AG10803 (cell line): ENCODE measurements around the gene KLRG1.
A peak's percentile ranks its signal among the peaks of the same experiment; 100 is the strongest.

Source experiments
- DNase-seq: peaks from one replicate; pipeline ENCODE4 v3.0.0; 2010; ENCODE audit warnings: low read depth
- H3K4me3 ChIP-seq: 2 replicates; pipeline ENCODE4 v1.5.1; 2011; ENCODE audit warnings: mild to moderate bottlenecking, low read length, control low read depth
- TF ChIP-seq, protein P1 (sequence below): conservative IDR thresholded peaks from 2 replicates; pipeline ENCODE4 v1.5.1; 2011; ENCODE audit warnings: mild to moderate bottlenecking, low read length, control low read depth, inconsistent platforms

Gene KLRG1

DNA sequence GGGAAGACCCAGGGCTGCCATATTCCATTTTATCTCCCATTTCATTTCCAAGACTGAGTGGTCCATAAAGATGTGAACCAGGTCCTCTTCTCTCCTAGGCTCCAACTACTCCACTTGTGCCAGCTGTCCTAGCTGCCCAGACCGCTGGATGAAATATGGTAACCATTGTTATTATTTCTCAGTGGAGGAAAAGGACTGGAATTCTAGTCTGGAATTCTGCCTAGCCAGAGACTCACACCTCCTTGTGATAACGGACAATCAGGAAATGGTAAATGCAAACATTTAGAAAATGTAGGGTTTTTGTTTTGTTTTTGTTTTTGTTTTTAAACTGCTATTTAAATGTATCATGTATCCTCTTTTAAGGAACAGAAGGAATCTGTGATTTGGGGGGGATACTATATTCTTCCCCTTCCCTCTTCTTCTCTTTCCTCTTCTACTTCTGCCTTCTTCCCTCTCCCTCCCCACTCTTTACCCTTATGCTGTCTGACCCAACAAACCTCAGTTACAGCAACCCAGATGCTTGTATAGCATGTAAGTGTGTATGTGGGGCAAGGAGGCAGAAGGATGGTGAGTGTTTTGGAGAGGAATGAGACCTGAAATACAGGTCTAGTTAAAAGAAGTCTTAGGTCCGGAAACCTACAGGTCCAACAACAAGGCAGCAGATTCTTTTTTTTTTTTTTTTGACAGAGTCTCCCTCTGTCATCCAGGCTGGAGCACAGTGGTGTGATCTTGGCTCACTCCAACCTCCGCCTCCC lies 5.9 kb downstream of the KLRG1 start:
- DNase-seq = no peak
- TF ChIP-seq, protein P1, sequence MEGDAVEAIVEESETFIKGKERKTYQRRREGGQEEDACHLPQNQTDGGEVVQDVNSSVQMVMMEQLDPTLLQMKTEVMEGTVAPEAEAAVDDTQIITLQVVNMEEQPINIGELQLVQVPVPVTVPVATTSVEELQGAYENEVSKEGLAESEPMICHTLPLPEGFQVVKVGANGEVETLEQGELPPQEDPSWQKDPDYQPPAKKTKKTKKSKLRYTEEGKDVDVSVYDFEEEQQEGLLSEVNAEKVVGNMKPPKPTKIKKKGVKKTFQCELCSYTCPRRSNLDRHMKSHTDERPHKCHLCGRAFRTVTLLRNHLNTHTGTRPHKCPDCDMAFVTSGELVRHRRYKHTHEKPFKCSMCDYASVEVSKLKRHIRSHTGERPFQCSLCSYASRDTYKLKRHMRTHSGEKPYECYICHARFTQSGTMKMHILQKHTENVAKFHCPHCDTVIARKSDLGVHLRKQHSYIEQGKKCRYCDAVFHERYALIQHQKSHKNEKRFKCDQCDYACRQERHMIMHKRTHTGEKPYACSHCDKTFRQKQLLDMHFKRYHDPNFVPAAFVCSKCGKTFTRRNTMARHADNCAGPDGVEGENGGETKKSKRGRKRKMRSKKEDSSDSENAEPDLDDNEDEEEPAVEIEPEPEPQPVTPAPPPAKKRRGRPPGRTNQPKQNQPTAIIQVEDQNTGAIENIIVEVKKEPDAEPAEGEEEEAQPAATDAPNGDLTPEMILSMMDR = no peak
- no peak overlapping the region for H3K4me3 ChIP-seq

DNA sequence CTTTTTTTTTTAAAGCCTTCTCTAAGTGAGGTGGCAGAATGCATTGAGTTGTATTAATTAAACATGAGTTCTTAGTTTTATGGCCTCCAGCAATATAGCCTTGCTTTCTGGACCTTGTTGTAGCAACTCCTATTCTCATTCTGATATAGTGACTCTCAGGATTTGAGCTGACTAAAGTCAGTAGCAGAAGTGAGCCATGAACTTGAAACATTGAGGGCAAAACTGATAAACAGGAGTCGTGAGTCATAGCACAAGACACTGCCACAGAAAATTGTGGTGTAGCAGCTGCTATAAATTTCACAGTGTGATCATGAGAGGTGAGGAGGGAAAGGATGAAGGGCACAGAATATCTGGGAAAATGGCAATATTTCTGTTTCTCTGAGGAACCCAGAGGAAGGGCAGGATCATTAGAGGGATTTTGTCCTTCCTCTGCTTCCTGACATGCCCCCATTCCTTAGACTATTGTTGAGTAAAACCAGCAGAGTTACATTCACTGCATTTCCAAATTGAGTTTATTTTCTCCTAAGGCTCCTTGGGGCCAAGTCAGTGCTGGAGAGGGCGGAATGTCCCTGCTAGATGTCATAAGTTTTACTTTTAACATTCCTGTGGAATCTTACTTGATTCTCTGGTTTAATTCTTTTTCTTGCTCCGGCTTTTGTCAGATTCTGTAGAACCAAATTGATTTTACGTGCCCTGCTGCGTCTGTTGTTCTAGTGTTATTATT lies 7.5 kb downstream of the KLRG1 start:
- H3K4me3 ChIP-seq = no peak overlapping the region
- TF ChIP-seq, protein P1 = no peak
- DNase-seq = peak; percentile 7

DNA sequence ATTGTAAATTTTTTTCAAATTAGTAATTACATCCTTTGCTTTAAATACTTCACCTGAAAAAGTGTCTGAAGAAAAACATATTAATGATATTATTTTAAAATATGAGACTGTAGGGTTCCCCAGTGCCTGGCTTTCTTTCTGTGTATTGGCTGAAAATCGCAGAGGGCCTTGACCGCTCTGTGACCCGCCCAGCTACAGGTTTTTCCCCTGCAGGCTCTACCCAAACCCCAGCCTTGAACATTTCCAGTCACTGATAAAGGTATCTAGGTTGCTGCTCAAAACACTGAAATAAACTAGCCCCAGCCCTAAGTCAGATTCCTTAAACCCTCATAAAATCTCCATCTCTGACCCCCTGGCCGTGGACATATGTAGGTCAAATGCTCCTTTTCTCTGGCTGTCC lies 11.9 kb downstream of the KLRG1 start:
- TF ChIP-seq, protein P1 = no peak
- H3K4me3 ChIP-seq = no peak overlapping the region
- no peak for DNase-seq

GRCh38 chr12:9002335-9002734 lies 13.0 kb downstream of the KLRG1 start:
- DNase-seq = no peak
- no peak overlapping the region for H3K4me3 ChIP-seq
- TF ChIP-seq, protein P1 = no peak

DNA sequence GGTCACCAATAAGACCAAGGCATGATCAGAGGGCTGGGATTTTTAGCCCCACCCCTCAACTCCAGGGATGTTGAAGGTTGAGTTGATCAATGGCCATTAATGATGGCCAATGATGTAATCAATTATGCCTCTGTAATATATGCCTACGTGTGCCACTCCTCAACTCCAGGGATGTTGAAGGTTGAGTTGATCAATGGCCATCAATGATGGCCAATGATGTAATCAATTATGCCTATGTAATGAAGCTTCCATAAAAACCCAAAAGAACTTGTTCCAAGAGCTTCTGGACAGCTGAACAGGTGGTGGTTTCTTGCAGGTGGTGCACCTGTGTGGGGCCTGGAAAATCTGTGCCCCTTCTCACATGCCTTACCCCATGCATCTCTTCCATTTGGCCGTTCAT lies 33.2 kb downstream of the KLRG1 start:
- TF ChIP-seq, protein P1 = no peak
- DNase-seq = no peak
- no peak overlapping the region for H3K4me3 ChIP-seq

- TF ChIP-seq, protein P1 = no peak
- no peak for DNase-seq
- H3K4me3 ChIP-seq = no peak overlapping the region
Measured at GRCh38 chr12:9024512-9024911, 35.2 kb downstream of the KLRG1 start.
